HG03460 (cell line): Measurements from ENCODE around the gene TP53BP1.

Source experiments
- ATAC-seq: cut with Tn5 transposase; IDR thresholded peaks from one replicate; pipeline ENCODE4 v1.9.1; 2021; ENCODE audit not compliant: unreplicated experiment

Gene TP53BP1

GRCh38 chr15:43521419-43521818 lies 28.5 kb upstream of the TP53BP1 start:
- no peak for ATAC-seq

GRCh38 chr15:43520138-43520537 lies 27.2 kb upstream of the TP53BP1 start:
- no peak for ATAC-seq

GRCh38 chr15:43519196-43519595 lies 26.2 kb upstream of the TP53BP1 start:
- ATAC-seq: no peak

- ATAC-seq: no peak
Measured at GRCh38 chr15:43518197-43518761, 25.3 kb upstream of the TP53BP1 start.

- no peak for ATAC-seq
Measured at GRCh38 chr15:43517354-43518196, 24.6 kb upstream of the TP53BP1 start, which contains the start of gene MAP1A. MAP1A (plus strand) TSS chr15:43517608; CDS start chr15:43521474, 3,866 bp downstream.

GRCh38 chr15:43516801-43517353 lies 23.9 kb upstream of the TP53BP1 start:
- ATAC-seq: no peak

GRCh38 chr15:43516185-43516584 lies 23.2 kb upstream of the TP53BP1 start:
- no peak for ATAC-seq

- ATAC-seq: no peak
Measured at GRCh38 chr15:43515741-43516140, 22.8 kb upstream of the TP53BP1 start.

- no peak for ATAC-seq
Measured at GRCh38 chr15:43514241-43515057, 21.5 kb upstream of the TP53BP1 start.

- ATAC-seq: no peak
Measured at GRCh38 chr15:43513550-43513949, 20.6 kb upstream of the TP53BP1 start.

- ATAC-seq: no peak
Measured at GRCh38 chr15:43511012-43511885, 18.3 kb upstream of the TP53BP1 start.

- peak; percentile 96 for ATAC-seq
Measured at GRCh38 chr15:43510200-43511011, 17.4 kb upstream of the TP53BP1 start.

- no peak for ATAC-seq
Measured at GRCh38 chr15:43509660-43510199, 16.8 kb upstream of the TP53BP1 start.

- ATAC-seq: no peak
Measured at GRCh38 chr15:43508991-43509659, 16.2 kb upstream of the TP53BP1 start.

GRCh38 chr15:43508421-43508820 lies 15.5 kb upstream of the TP53BP1 start:
- no peak for ATAC-seq

- no peak for ATAC-seq
Measured at GRCh38 chr15:43505738-43506137, 12.8 kb upstream of the TP53BP1 start.

GRCh38 chr15:43499635-43500034 lies 6.7 kb upstream of the TP53BP1 start:
- ATAC-seq: no peak

GRCh38 chr15:43498990-43499389 lies 6.0 kb upstream of the TP53BP1 start:
- no peak for ATAC-seq
